GM21529 (cell line): Measurements from ENCODE around the gene CMKLR1.

Experiments
- ATAC-seq: cut with Tn5 transposase; IDR thresholded peaks from one replicate; pipeline ENCODE4 v1.9.1; 2021; ENCODE audit not compliant: unreplicated experiment

The CMKLR1 gene, protein sequence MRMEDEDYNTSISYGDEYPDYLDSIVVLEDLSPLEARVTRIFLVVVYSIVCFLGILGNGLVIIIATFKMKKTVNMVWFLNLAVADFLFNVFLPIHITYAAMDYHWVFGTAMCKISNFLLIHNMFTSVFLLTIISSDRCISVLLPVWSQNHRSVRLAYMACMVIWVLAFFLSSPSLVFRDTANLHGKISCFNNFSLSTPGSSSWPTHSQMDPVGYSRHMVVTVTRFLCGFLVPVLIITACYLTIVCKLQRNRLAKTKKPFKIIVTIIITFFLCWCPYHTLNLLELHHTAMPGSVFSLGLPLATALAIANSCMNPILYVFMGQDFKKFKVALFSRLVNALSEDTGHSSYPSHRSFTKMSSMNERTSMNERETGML

GRCh38 chr12:108338915-108339657, at the start of gene CMKLR1:
TSS of gene CMKLR1 (minus strand) at chr12:108339311. CDS start at chr12:108293591, 45,720 bp downstream.
- ATAC-seq: no peak

DNA sequence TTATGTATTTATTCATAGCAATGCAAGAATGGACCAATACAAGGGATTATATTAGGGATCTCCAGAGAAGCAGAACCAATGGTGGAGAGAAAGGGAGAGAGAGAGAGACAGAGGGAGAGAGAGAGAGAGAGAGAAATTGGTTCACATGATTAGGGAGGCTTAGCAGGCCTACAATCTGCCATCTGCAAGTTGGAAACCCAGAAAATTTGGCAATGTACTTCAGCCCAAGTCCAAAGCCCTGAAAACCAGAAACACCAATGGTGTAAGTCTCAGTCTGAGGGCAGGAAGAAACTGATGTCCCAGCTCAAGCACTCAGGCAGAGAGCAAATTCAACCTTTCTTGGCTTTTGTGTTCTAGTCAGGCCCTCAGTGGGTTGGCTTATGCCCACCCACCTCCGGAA, 48.7 kb upstream of the CMKLR1 start:
- ATAC-seq: no peak

- ATAC-seq: no peak
These were observed 47.7 kb upstream of the CMKLR1 start for GRCh38 chr12:108386709-108387360.

DNA sequence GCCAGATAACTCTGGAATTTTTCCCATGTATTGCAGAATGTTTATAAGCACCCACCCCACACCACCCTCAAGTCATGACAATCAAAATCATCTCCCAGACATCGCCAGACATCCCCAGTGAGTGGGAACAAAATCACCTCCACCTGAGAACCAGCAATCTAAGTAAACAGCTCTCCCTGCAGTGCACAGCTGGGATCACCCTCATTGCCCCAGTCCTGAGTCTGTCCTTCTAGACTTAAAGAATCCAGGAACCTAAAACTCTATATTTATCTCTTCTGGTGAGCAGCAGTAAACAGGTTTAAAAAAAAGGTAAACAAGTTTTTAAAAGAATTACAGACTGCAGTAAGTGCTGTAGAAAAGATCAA, 43.3 kb upstream of the CMKLR1 start:
- ATAC-seq: no peak

GRCh38 chr12:108381787-108382436, 42.8 kb upstream of the CMKLR1 start:
- ATAC-seq: no peak

DNA sequence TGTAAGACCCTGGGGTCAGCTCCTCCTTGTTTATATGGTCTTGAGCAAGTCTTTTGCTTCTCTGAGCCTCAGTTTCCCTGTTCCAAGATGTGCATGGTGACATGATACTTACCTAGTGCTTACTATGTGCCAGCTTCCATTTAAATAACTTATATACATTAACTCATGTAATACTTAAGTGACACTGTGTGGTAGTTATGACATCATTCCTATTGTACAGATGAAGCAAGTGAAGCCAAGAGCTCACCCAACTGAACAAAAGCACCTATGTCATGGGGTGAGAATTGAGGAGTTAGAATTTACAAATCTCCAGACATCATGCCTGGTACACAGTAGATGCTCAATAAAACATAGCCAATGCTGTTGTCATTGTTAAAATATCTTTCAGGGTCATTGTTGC, 41.3 kb upstream of the CMKLR1 start:
- no peak for ATAC-seq

GRCh38 chr12:108379823-108380222, 40.7 kb upstream of the CMKLR1 start:
- ATAC-seq: no peak

- no peak for ATAC-seq
These were observed 39.8 kb upstream of the CMKLR1 start for GRCh38 chr12:108378926-108379325.

GRCh38 chr12:108377260-108377659, 38.1 kb upstream of the CMKLR1 start:
- no peak for ATAC-seq

GRCh38 chr12:108375986-108376663, 37.0 kb upstream of the CMKLR1 start:
- no peak for ATAC-seq

GRCh38 chr12:108374596-108375320, 35.6 kb upstream of the CMKLR1 start:
- no peak for ATAC-seq

DNA sequence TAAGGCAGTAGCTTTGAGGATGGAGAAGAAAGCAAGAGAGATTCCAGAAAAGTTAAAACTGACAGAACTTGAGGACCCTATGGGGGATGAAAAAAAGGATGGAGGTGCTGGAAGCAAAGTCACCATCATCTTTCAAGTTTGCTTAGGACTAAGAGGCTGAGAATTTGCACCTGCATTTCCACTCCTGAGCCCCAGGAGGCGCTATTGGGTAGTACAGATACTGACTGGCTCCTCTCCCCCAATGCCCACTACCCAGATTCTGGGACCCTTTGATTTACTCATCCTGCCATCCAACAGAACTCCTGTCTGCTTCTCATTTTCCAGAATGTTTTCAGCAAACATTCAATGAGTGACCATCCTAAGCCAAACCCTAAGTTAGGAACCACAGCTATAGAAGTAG, 34.0 kb upstream of the CMKLR1 start:
- no peak for ATAC-seq

DNA sequence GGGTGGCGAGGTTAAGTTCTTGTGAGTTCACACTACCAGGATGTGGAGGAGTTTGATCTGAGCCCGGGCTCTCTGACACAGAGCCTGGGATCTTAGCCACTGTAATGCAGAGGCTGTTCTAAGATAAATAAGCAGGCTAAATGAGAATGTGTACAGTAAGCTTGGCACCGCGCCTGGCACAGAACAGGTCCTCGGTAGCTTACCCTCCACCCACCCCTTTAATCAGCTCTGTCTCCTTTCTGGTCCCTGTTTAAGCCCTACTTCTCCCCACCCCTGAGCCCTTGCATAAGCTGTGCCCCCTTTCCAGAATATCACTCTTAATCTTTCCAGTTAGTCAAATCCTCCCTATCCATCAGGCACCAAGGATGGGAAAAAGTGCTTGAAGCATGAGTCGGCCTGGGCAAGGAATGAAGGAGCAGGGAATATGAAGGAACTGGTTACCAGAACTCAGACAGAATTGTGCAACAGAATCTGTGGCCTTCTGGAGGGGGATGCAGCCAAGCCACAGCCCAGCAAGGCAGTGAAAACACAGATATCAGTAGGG, 32.8 kb upstream of the CMKLR1 start:
- no peak for ATAC-seq

DNA sequence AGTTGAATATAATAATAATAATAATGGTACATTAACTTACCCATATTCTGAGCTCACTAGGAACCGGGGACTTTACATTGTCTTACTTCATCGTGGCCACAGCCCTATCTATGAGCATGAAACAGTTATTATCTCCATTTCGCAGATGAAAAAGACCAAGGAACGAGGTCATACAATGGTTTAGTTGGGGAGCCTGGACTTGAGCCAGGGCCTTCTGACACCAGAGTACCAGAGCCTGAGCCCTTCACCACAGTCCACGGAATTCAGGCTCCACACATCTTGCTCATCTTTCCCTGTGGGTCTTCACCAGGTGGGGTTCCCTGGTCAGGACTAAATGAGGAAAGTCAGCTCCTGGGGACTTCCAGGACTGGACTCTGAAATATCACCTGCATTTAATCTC, 31.3 kb upstream of the CMKLR1 start:
- ATAC-seq: no peak

- ATAC-seq: no peak
These were observed 30.8 kb upstream of the CMKLR1 start for GRCh38 chr12:108369736-108370396.

DNA sequence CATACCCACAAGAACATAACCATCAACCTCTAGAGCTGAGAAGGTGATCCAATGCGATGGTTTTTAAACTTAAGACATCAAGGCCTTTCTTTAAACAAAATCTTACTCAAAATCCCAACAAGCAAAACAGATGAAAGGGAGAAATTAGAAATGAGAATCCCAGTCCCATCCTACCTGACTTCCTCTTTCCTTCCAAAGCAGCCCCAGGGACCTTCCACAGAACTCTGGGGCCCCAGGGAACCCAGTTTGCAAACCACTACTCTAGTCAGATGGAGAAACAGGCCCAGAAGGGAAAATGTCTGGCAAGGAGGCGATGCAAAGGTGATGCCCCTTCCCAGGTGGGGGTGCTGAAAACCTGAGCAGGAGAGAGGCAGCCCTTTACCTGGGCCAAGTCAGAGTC, 29.0 kb upstream of the CMKLR1 start:
- ATAC-seq: no peak

DNA sequence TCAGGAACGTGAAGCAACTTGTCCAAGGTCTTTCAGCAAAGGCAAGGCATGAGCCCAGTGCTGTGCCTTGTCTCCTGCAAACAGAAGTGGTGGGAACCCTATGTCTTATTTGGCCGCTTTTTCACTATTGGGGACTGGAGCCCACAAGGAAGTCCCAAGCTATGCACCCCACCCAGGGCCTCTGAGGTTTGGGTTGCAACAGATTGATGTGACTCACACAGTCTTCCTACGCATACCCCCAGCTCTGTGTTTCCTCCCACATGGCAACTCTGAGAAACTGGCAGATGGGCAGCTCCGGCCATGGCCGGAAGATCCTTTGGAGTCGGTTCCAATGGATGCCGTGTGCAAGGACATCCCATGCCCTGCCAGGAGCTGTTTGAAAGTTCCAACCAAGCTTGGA, 28.3 kb upstream of the CMKLR1 start:
- no peak for ATAC-seq

- ATAC-seq: no peak
These were observed 26.2 kb upstream of the CMKLR1 start for GRCh38 chr12:108365324-108365723.

DNA sequence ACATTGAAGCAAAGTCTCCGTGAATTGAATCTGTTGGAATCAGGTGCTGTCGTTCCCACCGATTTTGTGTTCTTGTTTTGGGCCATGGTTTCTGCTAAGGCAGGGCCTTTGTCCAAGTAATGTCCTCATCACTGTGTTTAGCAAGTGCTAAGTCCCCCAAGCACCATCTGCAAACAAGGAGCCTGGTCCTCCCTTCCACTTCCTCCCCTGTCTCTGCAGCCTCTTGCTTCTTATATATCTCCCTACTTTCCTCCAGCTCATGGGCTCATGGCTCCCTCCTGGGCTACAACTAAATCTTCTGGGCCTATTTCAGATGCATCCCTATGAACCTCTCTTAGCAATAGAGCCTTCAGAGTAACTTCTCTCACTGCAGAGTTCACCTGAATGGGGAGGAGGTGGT, 25.8 kb upstream of the CMKLR1 start:
- no peak for ATAC-seq
